Lung (tissue), 16 donors: Measurements from ENCODE around the gene FGF23. TPM values are rescaled to one million over a fixed set of nuclear protein-coding genes. Genes with fewer than 3 reads are reported as not detected.

Experiments used
- ATAC-seq: fragments of 200-7000 bp; cut with Tn5 transposase; one replicate; pipeline ENCODE4 v1.9.1; 2020; ENCODE audit warnings: moderate number of reproducible peaks; ENCODE audit not compliant: insufficient read depth, low FRiP score
- DNase-seq, 3 donors: peaks; one replicate each; pipeline ENCODE4 v3.0.0-alpha.2; 2013 to 2017
- H3K27ac ChIP-seq, 2 donors: one replicate each; pipeline ENCODE4 v1.5.1; 2013; ENCODE audit warnings: mild to moderate bottlenecking in 2 of 2, moderate library complexity in 2 of 2, control low read depth in 1 of 2, inconsistent platforms in 1 of 2, low read depth in 1 of 2, low read length in 1 of 2
- H3K27me3 ChIP-seq, 3 donors: one replicate each; pipeline ENCODE4 v1.5.1; 2013; ENCODE audit warnings: low read length in 2 of 3; ENCODE audit not compliant: control insufficient read depth in 3 of 3, insufficient read depth in 3 of 3
- H3K36me3 ChIP-seq, 4 donors: one replicate each; pipeline ENCODE4 v1.5.1; 2013; ENCODE audit warnings: low read length in 4 of 4, mild to moderate bottlenecking in 1 of 4, moderate library complexity in 1 of 4; ENCODE audit not compliant: control insufficient read depth in 4 of 4, insufficient read depth in 4 of 4
- H3K4me1 ChIP-seq, 5 donors: one replicate each; pipeline ENCODE4 v1.5.1; 2013; ENCODE audit warnings: low read length in 5 of 5, mild to moderate bottlenecking in 2 of 5, moderate library complexity in 1 of 5; ENCODE audit not compliant: control insufficient read depth in 5 of 5, insufficient read depth in 5 of 5
- H3K4me3 ChIP-seq: one replicate; pipeline ENCODE4 v1.5.1; 2013; ENCODE audit warnings: mild to moderate bottlenecking, control low read depth, moderate library complexity
- H3K9ac ChIP-seq, 2 donors: one replicate each; pipeline ENCODE4 v1.5.1; 2013; ENCODE audit warnings: low read length in 2 of 2, control low read depth in 1 of 2; ENCODE audit not compliant: insufficient read depth in 1 of 2
- H3K9me3 ChIP-seq, 4 donors: one replicate each; pipeline ENCODE4 v1.5.1; 2013; ENCODE audit warnings: low read length in 3 of 4, mild to moderate bottlenecking in 1 of 4, moderate library complexity in 1 of 4; ENCODE audit not compliant: control insufficient read depth in 4 of 4, insufficient read depth in 3 of 4
- CTCF ChIP-seq: IDR thresholded peaks from 2 replicates; pipeline ENCODE4 v1.5.1; 2012; ENCODE audit warnings: mild to moderate bottlenecking; ENCODE audit errors: control extremely low read depth, extremely low read depth
- WGBS, 2 donors: extraction: QIAGEN DNeasy Blood & Tissue Kit; methylation state at CpG; one replicate each; pipeline ENCODE4 v1.1.7; 2013; 5-methylcytosine and 5-hydroxymethylcytosine counted together
- long read RNA-seq, 5 donors: transcript quantifications; one replicate each; lab custom pipeline, GENCODE V29; 2026
- polyA plus RNA-seq, 2 donors: library from polyadenylated mRNA; stranded (reverse); fragments of 200-250 nt; gene quantifications; one replicate each; pipeline ENCODE4 v1.2.1, GENCODE V29; 2013
- total RNA-seq, 2 donors: library from RNA; depleted of rRNA in 1 of 2; stranded (reverse); fragments of >200 nt in 1 of 2; gene quantifications; one replicate each; pipeline ENCODE4 v1.2.1, GENCODE V29; 2014 to 2021
- donor health status: control.
- donor health status: control.
- donor health status: Bipolar disorder and iron deficiency.
- donor health status: healthy.
- donor health status: DM: yes; HTN: yes; CAD: no.

The FGF23 gene
- not detected for total RNA-seq
- under 1 TPM in 1 of 2 donors, not detected in 1; 0.01 TPM for polyA plus RNA-seq
- long read RNA-seq, donor 1, result 0 reads
- long read RNA-seq, donor 2, result 0 reads
- long read RNA-seq, donor 3, result 0 reads
- long read RNA-seq, donor 4, result 0 reads
- long read RNA-seq, donor 5, result 0 reads

GRCh38 chr12:4379405-4379804 is at the start of gene FGF23:
FGF23 (minus strand) TSS chr12:4379712; CDS start chr12:4379582, 130 bp downstream.
- Histone ChIP-seq H3K36me3 (no peaks in the 10 kb centered on the region), H3K9me3 (peaks cover 0 to 3% (median 0%) of the 10 kb centered on the region in 4 donors), H3K4me1 (no peaks in the 10 kb centered on the region), H3K27me3 (peaks cover 0 to 4% (median 3%) of the 10 kb centered on the region in 3 donors), H3K27ac (no peak within 1 kb of the TSS), H3K4me3 (no peak within 1 kb of the TSS), H3K9ac (no peak within 1 kb of the TSS)
- no peak for TF ChIP-seq CTCF
- 15 to 26% methylated on average over 7 of the region's 7 CpGs for WGBS, 2 donors
- no peak for ATAC-seq
- peak; percentile 56 to 70 (median 62) for DNase-seq

GRCh38 chr12:4424422-4424821 is 44.9 kb upstream of the FGF23 start:
- no peak for TF ChIP-seq CTCF

GRCh38 chr12:4423528-4424195 is 44.1 kb upstream of the FGF23 start:
- DNase-seq, result no peak
- H3K9ac ChIP-seq, result no peak overlapping the region

More at GRCh38 chr12:4424422-4424821, 44.9 kb upstream of the FGF23 start:
- Histone ChIP-seq H3K9ac (no peak overlapping the region), H3K36me3 (no peaks in the 10 kb centered on the region), H3K27ac (no peak overlapping the region), H3K27me3 (peaks cover 0 to 2% (median 0%) of the 10 kb centered on the region in 3 donors), H3K4me3 (no peak overlapping the region), H3K9me3 (no peaks in the 10 kb centered on the region), H3K4me1 (peaks cover 0 to 5% (median 0%) of the 10 kb centered on the region in 5 donors)
- 61 to 76% methylated on average over 6 of the region's 6 CpGs for WGBS, 2 donors
- DNase-seq (peak; percentile 37 to 80 (median 67)), ATAC-seq (no peak)

More at GRCh38 chr12:4423528-4424195, 44.1 kb upstream of the FGF23 start:
- 81 to 86% methylated on average over 11 of the region's 11 CpGs for whole genome bisulfite sequencing, 2 donors
- H3K27ac ChIP-seq, result no peak overlapping the region
- TF ChIP-seq CTCF, result no peak
- ATAC-seq, result no peak
- no peak overlapping the region for H3K4me3 ChIP-seq
- peaks cover 0 to 5% (median 0%) of the 10 kb centered on the region in 5 donors for H3K4me1 ChIP-seq
- no peaks in the 10 kb centered on the region for H3K9me3 ChIP-seq
- H3K27me3 ChIP-seq, result peaks cover 0 to 9% (median 3%) of the 10 kb centered on the region in 3 donors
- H3K36me3 ChIP-seq, result no peaks in the 10 kb centered on the region
